BJ (cell line): ENCODE measurements around the gene LDLRAD1. TPM values are rescaled to one million over a fixed set of nuclear protein-coding genes. Genes with fewer than 3 reads are reported as not detected.
A peak's percentile ranks its signal among the peaks of the same experiment; 100 is the strongest.

ENCODE experiments used
- CTCF ChIA-PET: fragments of 350-600 bp; formaldehyde crosslinking; extraction: SDS; loops from one replicate; lab custom pipeline; 2021; ENCODE audit warnings: antibody characterized with exemption, inconsistent platforms; lab: Yijun Ruan, JAX
- POLR2A ChIA-PET: fragments of 300-600 bp; sonication (Branson Sonifier 250); formaldehyde crosslinking; extraction: SDS; loops from one replicate; lab custom pipeline; 2021; ENCODE audit warnings: antibody characterized with exemption; lab: Charles Lee
- DNase-seq: peaks from one replicate; pipeline ENCODE4 v3.0.0-alpha.2; 2011; ENCODE audit warnings: low read depth
- H3K27me3 ChIP-seq: 2 replicates; pipeline ENCODE4 v1.6.0; 2011; ENCODE audit warnings: low read length; ENCODE audit not compliant: control insufficient read depth, insufficient read depth
- H3K36me3 ChIP-seq: 2 replicates; pipeline ENCODE4 v1.5.1; 2011; ENCODE audit warnings: low read length; ENCODE audit not compliant: control insufficient read depth, insufficient read depth
- H3K4me3 ChIP-seq: 2 replicates; pipeline ENCODE4 v1.5.1; 2011; ENCODE audit warnings: low read depth, mild to moderate bottlenecking, control low read depth, low read length
- polyA plus RNA-seq: library from polyadenylated mRNA; depleted of rRNA; stranded (reverse); fragments of >200 nt; gene quantifications from 2 replicates; pipeline ENCODE4 v1.2.3, GENCODE V29; 2011
- TF ChIP-seq, protein P1 (sequence below): IDR thresholded peaks from 2 replicates; pipeline ENCODE4 v1.5.1; 2011; ENCODE audit warnings: low read depth, mild to moderate bottlenecking, control low read depth, inconsistent platforms, low read length, moderate library complexity; ENCODE audit not compliant: insufficient read depth

Gene LDLRAD1
- polyA plus RNA-seq, 1 experiment = not detected

DNA sequence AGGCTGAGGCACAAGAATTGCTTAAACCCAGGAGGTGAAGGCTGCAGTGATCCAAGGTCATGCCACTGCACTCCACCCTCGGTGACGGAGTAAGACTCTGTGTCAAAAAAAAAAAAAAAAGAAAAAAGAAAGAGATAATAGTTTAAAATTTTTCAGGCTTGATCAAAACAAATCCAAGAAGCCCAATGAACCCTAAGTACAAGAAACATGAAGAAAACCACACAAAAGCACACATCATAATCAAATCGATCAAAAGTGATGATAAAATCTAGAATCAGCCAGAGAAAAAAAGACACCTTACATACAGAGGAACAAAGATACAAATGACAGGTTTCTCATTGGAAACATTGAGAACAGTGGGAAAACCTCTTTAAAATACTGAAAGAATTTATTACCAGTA, 31.5 kb downstream of the LDLRAD1 start:
- ChIA-PET POLR2A (no interaction called here), CTCF (no interaction called here)
- Histone ChIP-seq H3K36me3 (no peaks in the 10 kb centered on the region), H3K27me3 (no peaks in the 10 kb centered on the region), H3K4me3 (no peak overlapping the region)
- TF ChIP-seq, protein P1, sequence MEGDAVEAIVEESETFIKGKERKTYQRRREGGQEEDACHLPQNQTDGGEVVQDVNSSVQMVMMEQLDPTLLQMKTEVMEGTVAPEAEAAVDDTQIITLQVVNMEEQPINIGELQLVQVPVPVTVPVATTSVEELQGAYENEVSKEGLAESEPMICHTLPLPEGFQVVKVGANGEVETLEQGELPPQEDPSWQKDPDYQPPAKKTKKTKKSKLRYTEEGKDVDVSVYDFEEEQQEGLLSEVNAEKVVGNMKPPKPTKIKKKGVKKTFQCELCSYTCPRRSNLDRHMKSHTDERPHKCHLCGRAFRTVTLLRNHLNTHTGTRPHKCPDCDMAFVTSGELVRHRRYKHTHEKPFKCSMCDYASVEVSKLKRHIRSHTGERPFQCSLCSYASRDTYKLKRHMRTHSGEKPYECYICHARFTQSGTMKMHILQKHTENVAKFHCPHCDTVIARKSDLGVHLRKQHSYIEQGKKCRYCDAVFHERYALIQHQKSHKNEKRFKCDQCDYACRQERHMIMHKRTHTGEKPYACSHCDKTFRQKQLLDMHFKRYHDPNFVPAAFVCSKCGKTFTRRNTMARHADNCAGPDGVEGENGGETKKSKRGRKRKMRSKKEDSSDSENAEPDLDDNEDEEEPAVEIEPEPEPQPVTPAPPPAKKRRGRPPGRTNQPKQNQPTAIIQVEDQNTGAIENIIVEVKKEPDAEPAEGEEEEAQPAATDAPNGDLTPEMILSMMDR = no peak
- DNase-seq = no peak

DNA sequence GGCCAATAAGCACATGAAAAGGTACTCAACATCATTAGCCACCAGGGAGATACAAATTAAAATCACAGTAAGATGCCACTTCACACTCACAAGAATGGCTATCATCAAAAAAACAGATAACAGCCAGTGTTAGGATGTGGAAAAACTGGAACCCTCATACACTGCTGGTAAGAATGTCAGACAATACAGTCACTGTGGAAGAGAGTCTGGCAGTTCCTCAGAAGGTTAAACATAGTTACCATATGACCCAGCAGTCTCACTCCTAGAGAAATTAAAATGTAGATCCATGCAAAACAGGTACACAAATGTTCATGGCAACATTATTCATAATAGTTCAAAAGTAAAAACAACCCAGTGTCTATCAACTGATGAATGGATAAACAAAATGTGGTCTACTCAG, 33.3 kb downstream of the LDLRAD1 start:
- TF ChIP-seq, protein P1 = no peak
- Histone ChIP-seq H3K27me3 (no peaks in the 10 kb centered on the region), H3K4me3 (no peak overlapping the region), H3K36me3 (no peaks in the 10 kb centered on the region)
- no peak for DNase-seq
- ChIA-PET POLR2A (no interaction called here), CTCF (no interaction called here)

DNA sequence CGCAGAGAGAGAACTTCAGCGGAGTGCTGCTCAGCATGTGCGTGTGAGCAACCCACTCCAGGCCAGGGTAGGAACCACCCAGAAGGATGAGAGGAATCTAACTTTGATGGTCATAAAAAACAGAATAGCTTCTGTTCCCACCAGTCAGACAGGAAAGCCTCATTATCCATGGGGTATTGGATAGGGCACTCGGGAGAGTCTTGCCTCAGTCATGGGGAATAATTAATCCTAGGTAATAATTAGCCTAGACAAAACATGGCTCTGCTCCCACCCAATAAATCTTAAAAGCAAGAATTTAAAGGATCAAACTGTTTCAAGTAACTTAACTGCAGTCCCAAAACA, 35.3 kb downstream of the LDLRAD1 start:
- no peaks in the 10 kb centered on the region for H3K36me3 ChIP-seq
- TF ChIP-seq, protein P1 = no peak
- ChIA-PET CTCF (interaction anchor here (0.6 to 1.5 kb wide), 5 partner anchors 9 to 105 kb away, joined by 3 to 4 read pairs (median 3); no protein-coding TSS in a partner anchor), POLR2A (interaction anchor here (1.0 kb wide), 1 partner anchor 11 kb away, joined by 4 read pairs; no protein-coding TSS in a partner anchor)
- peak overlapping the region; percentile 24; the same call in 1 of the 2 replicates for H3K4me3 ChIP-seq
- no peak for DNase-seq
- no peaks in the 10 kb centered on the region for H3K27me3 ChIP-seq

DNA sequence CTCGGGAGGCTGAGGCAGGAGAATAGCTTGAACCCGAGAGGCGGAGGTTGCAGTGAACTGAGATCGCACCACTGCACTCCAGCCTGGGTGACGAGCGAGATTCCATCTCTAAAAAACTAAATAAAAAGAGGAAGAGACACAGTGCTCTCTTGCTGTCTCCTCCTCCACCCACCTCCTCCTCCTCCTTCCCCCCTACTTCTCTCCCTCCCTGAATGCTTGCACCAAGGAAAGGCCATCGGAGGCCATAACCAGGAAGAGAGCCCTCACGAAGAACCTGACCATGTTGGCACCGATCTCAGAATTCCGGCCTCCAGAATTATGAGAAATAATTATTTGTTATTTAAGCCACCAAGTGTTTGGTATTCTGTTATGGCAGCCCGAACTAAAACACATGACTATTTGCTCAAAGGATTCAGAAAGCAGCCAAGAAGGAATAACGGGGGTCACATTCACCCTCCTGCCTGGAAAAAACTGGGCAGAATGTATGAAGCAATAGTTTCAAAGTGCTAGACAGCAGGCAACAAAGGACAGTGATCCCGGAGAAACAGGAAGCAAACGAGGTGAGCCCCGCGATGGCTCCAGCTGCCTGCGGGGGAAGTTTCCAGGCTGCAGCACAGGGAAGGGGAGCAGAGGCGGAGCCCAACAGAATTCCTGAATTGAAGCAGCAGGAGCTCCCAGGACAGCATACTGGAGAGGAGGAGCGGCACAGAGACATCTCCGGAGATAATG, 35.8 kb downstream of the LDLRAD1 start:
- TF ChIP-seq, protein P1 = no peak
- ChIA-PET POLR2A (interaction anchor here (1.0 kb wide), 1 partner anchor 10 kb away, joined by 4 read pairs; no protein-coding TSS in a partner anchor), CTCF (interaction anchor here (0.8 to 1.5 kb wide), 4 partner anchors 12 to 104 kb away, joined by 3 to 4 read pairs (median 3); no protein-coding TSS in a partner anchor)
- Histone ChIP-seq H3K27me3 (no peaks in the 10 kb centered on the region), H3K36me3 (no peaks in the 10 kb centered on the region), H3K4me3 (peak overlapping the region; percentile 24; the same call in 1 of the 2 replicates)
- peak; percentile 25 for DNase-seq

DNA sequence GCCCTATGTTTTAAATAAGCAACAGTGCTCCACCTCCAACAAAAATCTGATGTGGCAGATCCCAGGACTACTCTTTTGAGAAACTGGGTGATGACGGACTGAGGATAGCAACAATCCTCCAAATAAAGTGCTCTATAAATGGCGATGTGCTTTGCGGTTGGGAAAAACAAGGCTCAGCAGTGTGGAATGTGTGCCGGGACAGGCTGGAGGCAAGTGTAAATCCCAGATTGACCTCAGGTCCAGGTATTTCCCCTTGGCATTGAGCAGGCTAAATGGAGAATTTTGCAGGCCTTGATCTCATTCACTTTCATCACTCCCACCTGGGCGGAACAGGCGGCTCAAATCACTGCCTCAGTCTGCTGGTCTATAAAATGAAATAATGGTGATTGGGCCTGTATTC, 36.8 kb downstream of the LDLRAD1 start:
- CTCF ChIA-PET = no interaction called here
- POLR2A ChIA-PET = no interaction called here
- H3K4me3 ChIP-seq = no peak overlapping the region
- no peaks in the 10 kb centered on the region for H3K27me3 ChIP-seq
- H3K36me3 ChIP-seq = no peaks in the 10 kb centered on the region
- TF ChIP-seq, protein P1 = no peak
- DNase-seq = no peak
